ENCODE results near the gene PAX6.

DNA sequence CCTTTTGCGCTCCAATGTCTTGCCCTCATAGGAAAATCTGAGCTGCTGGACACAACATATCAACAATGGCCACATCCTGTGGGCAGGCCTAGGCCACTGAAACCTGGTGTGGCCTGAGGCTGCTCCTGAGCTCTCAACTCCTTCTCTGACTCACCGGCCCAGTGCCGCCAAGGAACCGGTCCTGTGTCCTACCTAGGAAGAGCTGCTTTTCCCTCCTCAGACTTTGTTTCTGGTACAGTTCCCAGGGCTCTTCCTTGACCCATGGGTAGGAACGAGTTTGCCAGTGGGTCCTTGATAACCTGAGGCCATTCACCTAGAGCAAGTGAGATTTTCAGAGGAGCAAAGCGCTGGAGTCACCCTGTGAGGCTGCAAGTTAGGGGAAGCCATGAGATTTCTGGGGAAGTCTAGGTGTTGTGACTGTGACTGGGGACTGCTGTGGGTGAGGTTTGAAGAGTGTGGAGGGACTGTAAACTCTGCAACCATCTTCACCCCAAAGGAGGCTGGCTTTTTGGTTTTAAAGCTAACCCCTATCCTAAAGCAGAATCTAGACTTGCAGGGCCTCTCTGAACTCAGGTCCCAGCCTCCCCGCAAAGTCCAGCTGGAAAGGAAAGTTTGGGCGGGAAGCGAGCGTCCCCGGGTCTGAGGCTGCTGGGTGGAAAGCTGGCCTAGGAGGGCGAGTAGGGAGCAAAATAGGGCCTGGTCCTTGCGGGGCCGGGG, 12.0 kb upstream of the PAX6 start:
- TF ChIP-seq TAF1 (IDR thresholded peaks at IDR 0.05; ENCODE audit: low read depth) (no peak), CEBPB (IDR thresholded peaks at IDR 0.05) (no peak), YY1 (IDR thresholded peaks at IDR 0.05; ENCODE audit: low read depth) (no peak), RAD21 (IDR thresholded peaks at IDR 0.05; ENCODE audit: low read depth) (no peak), EP300 (IDR thresholded peaks at IDR 0.05; ENCODE audit: borderline replicate concordance) (no peak)
- TF ChIP-seq, protein P1, sequence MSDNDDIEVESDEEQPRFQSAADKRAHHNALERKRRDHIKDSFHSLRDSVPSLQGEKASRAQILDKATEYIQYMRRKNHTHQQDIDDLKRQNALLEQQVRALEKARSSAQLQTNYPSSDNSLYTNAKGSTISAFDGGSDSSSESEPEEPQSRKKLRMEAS (IDR thresholded peaks at IDR 0.05): no peak
